HepG2 (cell line): ENCODE measurements around the gene RDH12.

Experiments used
- ASH2L ChIP-seq: fragments of 300-600, 200-600 bp; sonication (generic); IDR thresholded peaks from 2 replicates; pipeline ENCODE4 v1.7.0; 2017; ENCODE audit warnings: low read depth, mild to moderate bottlenecking, moderate library complexity, mixed read lengths, low read length; ENCODE audit not compliant: insufficient read length
- FOXM1 ChIP-seq: sonication (generic); formaldehyde crosslinking; IDR thresholded peaks from 2 replicates; pipeline ENCODE4 v1.5.0; 2020; ENCODE audit warnings: missing genetic modification reagents
- HMG20B ChIP-seq: conservative IDR thresholded peaks from 2 replicates; pipeline ENCODE4 v1.6.1; 2016; ENCODE audit warnings: missing genetic modification reagents, missing compliant biosample characterization

- no peak for TF ChIP-seq ASH2L
- TF ChIP-seq FOXM1 (CRISPR knock-in tag) = no peak
- no peak for TF ChIP-seq HMG20B (CRISPR knock-in tag)
Measured at GRCh38 chr14:67725171-67725570, 23.5 kb downstream of the RDH12 start.
